Astrocyte of the spinal cord (primary cell): ENCODE measurements around the gene CSF1.
A peak's percentile ranks its signal among the peaks of the same experiment; 100 is the strongest.

Experiments
- DNase-seq: peaks from one replicate; pipeline ENCODE4 v3.0.0; 2011; ENCODE audit warnings: low read depth, low spot score
- H3K4me3 ChIP-seq: 2 replicates; pipeline ENCODE4 v1.5.1; 2011; ENCODE audit warnings: low read depth, mild to moderate bottlenecking, low read length, moderate library complexity
- CTCF ChIP-seq: IDR thresholded peaks from 2 replicates; pipeline ENCODE4 v1.5.1; 2012; ENCODE audit warnings: low read depth, mild to moderate bottlenecking, low read length, inconsistent platforms
- in situ Hi-C: cut with HindIII; loops from 2 replicates; pipeline ENCODE4 v1.10.0; 2017; ENCODE audit warnings: low sequenced_read_pairs

CSF1 gene

GRCh38 chr1:109894823-109895719 is 15.6 kb upstream of the CSF1 start:
- H3K4me3 ChIP-seq = no peak overlapping the region
- TF ChIP-seq CTCF = no peak
- DNase-seq = no peak
- in situ Hi-C loops = no loop called here

GRCh38 chr1:109895720-109896504 is 14.7 kb upstream of the CSF1 start:
- TF ChIP-seq CTCF = no peak
- no peak overlapping the region for H3K4me3 ChIP-seq
- DNase-seq = peak; percentile 49
- in situ Hi-C loops = no loop called here

- in situ Hi-C loops = no loop called here
- TF ChIP-seq CTCF = no peak
- no peak for DNase-seq
- H3K4me3 ChIP-seq = no peak overlapping the region
Observed at GRCh38 chr1:109896681-109897080, 14.0 kb upstream of the CSF1 start.

- DNase-seq = no peak
- H3K4me3 ChIP-seq = no peak overlapping the region
- TF ChIP-seq CTCF = no peak
Observed at GRCh38 chr1:109897259-109897955, 13.2 kb upstream of the CSF1 start.

GRCh38 chr1:109898842-109899241 is 11.8 kb upstream of the CSF1 start:
- H3K4me3 ChIP-seq = no peak overlapping the region
- TF ChIP-seq CTCF = no peak
- DNase-seq = no peak
- in situ Hi-C loops = no loop called here

More at GRCh38 chr1:109897259-109897955, 13.2 kb upstream of the CSF1 start:
- in situ Hi-C loops = no loop called here

- in situ Hi-C loops = loop anchor here (25.0 kb wide), 1 partner anchor 114 kb away; no protein-coding TSS in a partner anchor
- no peak for TF ChIP-seq CTCF
- H3K4me3 ChIP-seq = no peak overlapping the region
- no peak for DNase-seq
Observed at GRCh38 chr1:109901141-109901523, 9.5 kb upstream of the CSF1 start.
